Endodermal cell (in vitro differentiated cells): ENCODE data around the gene CALCB. TPM values are rescaled to one million over a fixed set of nuclear protein-coding genes. Genes with fewer than 3 reads are reported as not detected.

Source experiments
- DNase-seq: peaks from one replicate; pipeline ENCODE4 v3.0.0-alpha.2; 2017
- H3K27ac ChIP-seq: 2 replicates; pipeline ENCODE4 v1.5.1; 2013; ENCODE audit warnings: mild to moderate bottlenecking, low read depth, low read length, moderate library complexity
- H3K27me3 ChIP-seq: 2 replicates; pipeline ENCODE4 v1.6.1; 2013; ENCODE audit warnings: mild to moderate bottlenecking, low read length, moderate library complexity; ENCODE audit not compliant: insufficient read depth, control insufficient read depth, poor library complexity, severe bottlenecking
- H3K36me3 ChIP-seq: 2 replicates; pipeline ENCODE4 v1.7.0; 2013; ENCODE audit warnings: mild to moderate bottlenecking, low read length, moderate library complexity; ENCODE audit not compliant: control insufficient read depth, insufficient read depth
- H3K4me1 ChIP-seq: one replicate; pipeline ENCODE4 v1.7.0; 2013; ENCODE audit warnings: low read length; ENCODE audit not compliant: control insufficient read depth, insufficient read depth
- H3K4me3 ChIP-seq: 2 replicates; pipeline ENCODE4 v1.5.1; 2013; ENCODE audit warnings: mild to moderate bottlenecking, low read length, moderate library complexity
- H3K9ac ChIP-seq: 2 replicates; pipeline ENCODE4 v1.6.1; 2013; ENCODE audit warnings: mild to moderate bottlenecking, low read length, moderate library complexity; ENCODE audit not compliant: poor library complexity, severe bottlenecking; ENCODE audit errors: extremely low read depth
- H3K9me3 ChIP-seq: 2 replicates; pipeline ENCODE4 v1.6.1; 2013; ENCODE audit warnings: mild to moderate bottlenecking, low read length, moderate library complexity; ENCODE audit not compliant: control insufficient read depth
- H3K27ac Mint-ChIP-seq: 2 replicates; pipeline ENCODE4 v1.8.0; 2020; ENCODE audit warnings: mixed read lengths
- H3K27me3 Mint-ChIP-seq: 2 replicates; pipeline ENCODE4 v1.8.0; 2021; ENCODE audit warnings: mild to moderate bottlenecking, mixed read lengths; ENCODE audit not compliant: insufficient read depth
- H3K36me3 Mint-ChIP-seq: 2 replicates; pipeline ENCODE4 v1.8.0; 2020; ENCODE audit warnings: low read depth, mixed read lengths
- H3K4me1 Mint-ChIP-seq: 2 replicates; pipeline ENCODE4 v1.8.0; 2020; ENCODE audit warnings: mixed read lengths
- H3K4me3 Mint-ChIP-seq: 2 replicates; pipeline ENCODE4 v1.8.0; 2020; ENCODE audit warnings: mild to moderate bottlenecking, moderate library complexity, mixed read lengths
- H3K9me3 Mint-ChIP-seq: 2 replicates; pipeline ENCODE4 v1.8.0; 2020; ENCODE audit warnings: mild to moderate bottlenecking, mixed read lengths
- WGBS, 2 experiments: methylation state at CpG; one replicate each; pipeline versions ENCODE4 v1.1.5 to v1.1.7; 2013; ENCODE audit warnings: missing lambda C conversion rate in 2 of 2, mixed read lengths in 1 of 2; ENCODE audit not compliant: insufficient coverage in 1 of 2, insufficient read length in 1 of 2; 5-methylcytosine and 5-hydroxymethylcytosine counted together
- total RNA-seq, 2 donors: library from RNA; stranded (reverse); fragmentation: NEBNext Ultra II Directional in 1 of 2; extraction: Animal tissue kit (Norgen Biotek cat#: 25700) in 1 of 2; gene quantifications; 2 replicates in 1 of 2; 3 replicates in 1 of 2; pipeline ENCODE4 v1.2.1, GENCODE V29; 2021
- TF ChIP-seq, protein P1 (sequence below): fragments of 200-600 bp; sonication (generic); conservative IDR thresholded peaks from 2 replicates; pipeline ENCODE4 v1.5.0; 2021; ENCODE audit warnings: antibody characterized with exemption, mild to moderate bottlenecking

CALCB gene
- total RNA-seq, 2 donors from 2014 or later = not detected

DNA sequence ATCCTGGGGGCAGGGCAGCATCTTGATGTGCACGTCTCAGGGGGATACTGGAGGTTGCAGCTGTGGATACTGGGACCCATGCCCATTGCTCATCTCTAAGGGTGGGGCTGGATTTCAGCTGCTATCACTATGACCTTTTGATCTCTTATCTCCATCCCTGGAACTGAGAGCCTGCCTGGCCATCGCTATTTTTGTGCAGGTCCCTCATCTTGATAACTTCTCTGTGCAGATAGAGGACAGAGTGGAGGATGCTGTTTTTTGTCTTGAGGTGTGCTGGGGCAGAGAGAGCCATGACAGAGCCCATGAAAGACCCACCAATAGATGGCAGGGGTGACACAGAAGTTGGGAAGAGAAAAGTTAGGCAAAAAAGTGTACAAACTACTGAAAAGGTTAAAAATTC lies 36.2 kb downstream of the CALCB start:
- Mint-ChIP-seq H3K4me3 (no peak overlapping the region), H3K9me3 (no peaks in the 10 kb centered on the region)

DNA sequence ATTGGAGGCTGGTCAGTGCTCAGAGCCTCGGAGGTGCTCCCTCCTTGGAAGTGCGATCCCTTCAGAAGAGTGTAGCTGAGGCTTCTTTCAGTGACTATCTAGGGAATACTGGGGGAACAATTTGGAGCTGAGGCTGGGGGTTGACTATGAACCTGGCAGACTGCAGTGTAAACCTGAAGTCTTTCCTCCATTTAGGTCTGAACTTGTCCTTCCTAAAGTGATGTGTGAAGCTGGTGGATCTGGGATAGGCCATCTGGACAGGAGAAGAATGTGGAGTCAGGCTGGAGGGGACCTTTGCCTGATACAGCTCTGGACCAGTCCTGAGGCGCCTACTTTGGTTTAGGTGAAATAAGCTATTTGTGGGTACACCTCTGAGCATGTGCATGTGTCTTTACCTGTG lies 37.8 kb downstream of the CALCB start:
- no peak overlapping the region for H3K27ac ChIP-seq
- H3K4me3 ChIP-seq = no peak overlapping the region
- no peaks in the 10 kb centered on the region for H3K36me3 ChIP-seq
- H3K4me3 Mint-ChIP-seq = no peak overlapping the region
- H3K9me3 Mint-ChIP-seq = no peaks in the 10 kb centered on the region
- peaks cover 35% of the 10 kb centered on the region for H3K27me3 ChIP-seq
- no peaks in the 10 kb centered on the region for H3K9me3 ChIP-seq
- no peaks in the 10 kb centered on the region for H3K4me1 ChIP-seq
- no peak for DNase-seq
- no peak overlapping the region for H3K27ac Mint-ChIP-seq
- H3K9ac ChIP-seq = no peak overlapping the region
- 80 to 90% methylated on average over 1 to 3 of the region's 3 CpGs for whole genome bisulfite sequencing, 2 experiments
- peaks cover 43% of the 10 kb centered on the region for H3K27me3 Mint-ChIP-seq
- no peaks in the 10 kb centered on the region for H3K36me3 Mint-ChIP-seq
- TF ChIP-seq, protein P1, sequence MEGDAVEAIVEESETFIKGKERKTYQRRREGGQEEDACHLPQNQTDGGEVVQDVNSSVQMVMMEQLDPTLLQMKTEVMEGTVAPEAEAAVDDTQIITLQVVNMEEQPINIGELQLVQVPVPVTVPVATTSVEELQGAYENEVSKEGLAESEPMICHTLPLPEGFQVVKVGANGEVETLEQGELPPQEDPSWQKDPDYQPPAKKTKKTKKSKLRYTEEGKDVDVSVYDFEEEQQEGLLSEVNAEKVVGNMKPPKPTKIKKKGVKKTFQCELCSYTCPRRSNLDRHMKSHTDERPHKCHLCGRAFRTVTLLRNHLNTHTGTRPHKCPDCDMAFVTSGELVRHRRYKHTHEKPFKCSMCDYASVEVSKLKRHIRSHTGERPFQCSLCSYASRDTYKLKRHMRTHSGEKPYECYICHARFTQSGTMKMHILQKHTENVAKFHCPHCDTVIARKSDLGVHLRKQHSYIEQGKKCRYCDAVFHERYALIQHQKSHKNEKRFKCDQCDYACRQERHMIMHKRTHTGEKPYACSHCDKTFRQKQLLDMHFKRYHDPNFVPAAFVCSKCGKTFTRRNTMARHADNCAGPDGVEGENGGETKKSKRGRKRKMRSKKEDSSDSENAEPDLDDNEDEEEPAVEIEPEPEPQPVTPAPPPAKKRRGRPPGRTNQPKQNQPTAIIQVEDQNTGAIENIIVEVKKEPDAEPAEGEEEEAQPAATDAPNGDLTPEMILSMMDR = no peak
- H3K4me1 Mint-ChIP-seq = peaks cover 9% of the 10 kb centered on the region

More for the DNA sequence above, 36.2 kb downstream of the CALCB start:
- no peak overlapping the region for H3K4me3 ChIP-seq
- no peak overlapping the region for H3K9ac ChIP-seq
- no peaks in the 10 kb centered on the region for H3K9me3 ChIP-seq
- Mint-ChIP-seq H3K27me3 (peaks cover 28% of the 10 kb centered on the region), H3K36me3 (no peaks in the 10 kb centered on the region), H3K4me1 (peaks cover 7% of the 10 kb centered on the region), H3K27ac (no peak overlapping the region)
- H3K4me1 ChIP-seq = no peaks in the 10 kb centered on the region
- WGBS, 2 experiments = 95% methylated on average over 2 of the region's 2 CpGs; no CpG with 5 or more reads in 1 of the 2 experiments
- peaks cover 20% of the 10 kb centered on the region for H3K27me3 ChIP-seq
- H3K27ac ChIP-seq = no peak overlapping the region
- no peaks in the 10 kb centered on the region for H3K36me3 ChIP-seq
- DNase-seq = no peak
- TF ChIP-seq, protein P1 = no peak

DNA sequence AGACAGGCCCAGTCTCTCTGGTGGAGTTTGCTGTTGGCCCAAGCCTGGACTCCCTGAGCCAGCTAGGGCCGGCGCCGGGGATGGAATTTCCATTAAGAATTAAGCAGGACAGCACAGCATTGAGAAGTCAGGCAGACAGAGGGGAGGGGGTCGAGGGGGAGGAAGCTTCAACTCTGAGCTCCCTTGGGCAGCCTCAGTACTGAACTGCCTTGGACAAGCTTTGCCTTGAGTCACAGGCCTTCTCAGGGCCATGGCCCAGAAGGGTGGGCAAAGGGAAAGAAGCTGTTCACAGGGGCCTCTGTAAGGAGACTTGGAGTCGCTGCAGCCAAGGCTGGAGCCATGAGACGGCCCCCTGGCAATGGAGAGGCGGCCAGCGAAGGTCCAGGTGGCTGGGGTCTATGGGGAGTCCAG lies 38.7 kb downstream of the CALCB start:
- Mint-ChIP-seq H3K4me3 (no peak overlapping the region), H3K4me1 (peaks cover 9% of the 10 kb centered on the region), H3K27me3 (peaks cover 48% of the 10 kb centered on the region), H3K9me3 (no peaks in the 10 kb centered on the region), H3K27ac (no peak overlapping the region), H3K36me3 (no peaks in the 10 kb centered on the region)
- no peaks in the 10 kb centered on the region for H3K9me3 ChIP-seq
- TF ChIP-seq, protein P1 = no peak
- no peak overlapping the region for H3K4me3 ChIP-seq
- no peak overlapping the region for H3K9ac ChIP-seq
- no peaks in the 10 kb centered on the region for H3K4me1 ChIP-seq
- WGBS, 2 experiments = 89 to 92% methylated on average over 6 to 8 of the region's 8 CpGs
- H3K27ac ChIP-seq = no peak overlapping the region
- H3K27me3 ChIP-seq = peaks cover 38% of the 10 kb centered on the region
- DNase-seq = no peak
- H3K36me3 ChIP-seq = no peaks in the 10 kb centered on the region
